Right cardiac atrium (tissue), 5 donors: ENCODE results near the gene PCDH20. TPM values are rescaled to one million over a fixed set of nuclear protein-coding genes. Genes with fewer than 3 reads are reported as not detected.
"Not testable (repeated sequence)": the region's sequence is repeated elsewhere in the genome, so short reads cannot be mapped to it uniquely, and the experiment has no call there.

Source experiments
- ATAC-seq, 2 donors: fragments of 200-7000 bp; cut with Tn5 transposase; one replicate each; pipeline versions ENCODE4 v1.8.0 to v1.9.1; 2020; ENCODE audit warnings: moderate library complexity in 2 of 2, mild to moderate bottlenecking in 1 of 2
- DNase-seq, 3 donors: peaks; one replicate each; pipeline ENCODE4 v3.0.0-alpha.2; 2020
- H3K27ac ChIP-seq: one replicate; pipeline ENCODE4 v1.5.1; 2013; ENCODE audit warnings: mild to moderate bottlenecking, low read length, control low read depth, moderate library complexity
- H3K27me3 ChIP-seq: one replicate; pipeline ENCODE4 v1.6.1; 2013; ENCODE audit not compliant: control insufficient read depth, insufficient read depth
- H3K4me1 ChIP-seq: one replicate; pipeline ENCODE4 v1.6.1; 2013; ENCODE audit warnings: low read length; ENCODE audit not compliant: control insufficient read depth, insufficient read depth
- H3K4me3 ChIP-seq: one replicate; pipeline ENCODE4 v1.5.1; 2013; ENCODE audit warnings: low read length, control low read depth
- H3K9me3 ChIP-seq: one replicate; pipeline ENCODE4 v1.6.1; 2013; ENCODE audit warnings: low read length; ENCODE audit not compliant: control insufficient read depth
- WGBS: extraction: QIAGEN DNeasy Blood & Tissue Kit; methylation state at CpG from one replicate; pipeline ENCODE4 v1.1.7; 2013; 5-methylcytosine and 5-hydroxymethylcytosine counted together
- intact Hi-C, 4 donors: fragments of 100-400 bp; cut with DNase I; formaldehyde crosslinking; loops; one replicate each; pipeline versions ENCODE4 v1.11.0 to v1.14.0; 2022 to 2023
- polyA plus RNA-seq: library from polyadenylated mRNA; stranded (reverse); fragments of 200-250 nt; gene quantifications from one replicate; pipeline ENCODE4 v1.2.3, GENCODE V29; 2013
- total RNA-seq, 4 donors: library from RNA; stranded (reverse); fragmentation: NEBNext Ultra II Directional; extraction: Animal tissue kit (Norgen Biotek cat#: 25700); gene quantifications; one replicate each; pipeline ENCODE4 v1.2.1, GENCODE V29; 2021
- donor health status: healthy with polysubstance abuse.
- donor health status: DM: no; HTN: yes; CAD: no.
- donor health status: DM: no; HTN: no; CAD: no.
- donor health status: DM: no; HTN: yes; CAD: no; lungs with severe emphysema.
- donor health status: DM: yes; HTN: yes; CAD: no.

The PCDH20 gene
- total and polyA plus RNA-seq, 5 donors = 4.5 to 45.3 (median 5.2) TPM

DNA sequence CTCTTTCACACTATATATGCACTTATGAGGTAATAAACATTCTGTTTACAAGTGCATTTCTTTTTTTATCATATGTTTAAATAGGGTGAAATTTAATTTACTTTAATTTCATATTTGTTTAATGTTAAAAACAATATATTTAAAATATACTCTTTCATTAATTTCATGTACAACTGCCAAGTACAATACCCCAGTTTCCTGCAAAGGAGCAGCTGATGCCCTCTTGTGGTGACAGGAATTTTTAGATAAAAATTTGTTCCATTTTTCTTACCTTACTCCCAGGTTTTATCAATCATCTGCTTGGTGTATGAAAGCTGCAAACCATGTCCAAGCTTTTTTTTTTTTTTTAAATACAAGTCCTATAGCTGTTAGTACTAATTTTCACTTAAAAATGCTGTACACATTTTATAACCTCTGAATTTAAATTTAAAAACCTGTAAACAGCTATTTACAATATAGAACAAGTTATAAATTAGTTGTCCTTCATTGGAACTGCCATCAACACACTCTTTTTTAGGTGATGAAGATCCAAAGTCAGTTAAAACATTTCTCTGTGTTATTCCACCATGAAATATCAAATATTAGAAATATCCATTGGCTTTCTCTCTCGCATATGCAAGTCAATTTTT is 4.9 kb downstream of the PCDH20 start:
- H3K27me3 ChIP-seq = no peaks in the 10 kb centered on the region
- no peaks in the 10 kb centered on the region for H3K4me1 ChIP-seq
- no peak overlapping the region for H3K4me3 ChIP-seq
- no peak overlapping the region for H3K27ac ChIP-seq
- H3K9me3 ChIP-seq = no peaks in the 10 kb centered on the region
- 99% methylated on average over 1 of the region's 1 CpG for WGBS
- ATAC-seq = no peak
- intact Hi-C loops = loop anchor here in 1 of 4 donors (10.0 kb wide), 1 partner anchor 756 kb away; no protein-coding TSS in a partner anchor
- no peak for DNase-seq

DNA sequence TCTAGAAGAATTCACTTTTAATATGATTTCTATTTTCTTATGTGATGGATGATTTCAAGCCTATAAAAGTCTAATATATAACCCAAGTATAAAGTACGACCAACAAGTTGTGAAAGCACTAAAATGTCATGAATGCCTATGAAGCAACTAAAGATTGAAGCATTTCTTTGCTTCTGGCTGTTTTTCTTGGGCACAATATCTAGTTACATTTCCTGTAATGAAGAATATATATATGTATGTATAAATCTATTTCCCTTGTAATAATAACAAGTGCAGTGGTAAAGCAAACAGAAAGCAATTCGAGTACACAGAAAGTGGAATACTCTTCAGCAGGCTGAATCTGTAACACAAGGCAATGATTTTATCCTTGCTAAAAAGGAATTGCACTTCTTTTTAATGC is 5.4 kb downstream of the PCDH20 start:
- ATAC-seq (no peak), DNase-seq (no peak)
- no peaks in the 10 kb centered on the region for H3K9me3 ChIP-seq
- no peak overlapping the region for H3K4me3 ChIP-seq
- no peaks in the 10 kb centered on the region for H3K4me1 ChIP-seq
- WGBS = 41% methylated on average over 2 of the region's 2 CpGs
- no peak overlapping the region for H3K27ac ChIP-seq
- H3K27me3 ChIP-seq = no peaks in the 10 kb centered on the region
- intact Hi-C loops = loop anchor here in 1 of 4 donors (10.0 kb wide), 1 partner anchor 755 kb away; no protein-coding TSS in a partner anchor

GRCh38 chr13:61408571-61408970 is 7.1 kb downstream of the PCDH20 start:
- Histone ChIP-seq H3K4me3 (no peak overlapping the region), H3K27me3 (no peaks in the 10 kb centered on the region), H3K4me1 (no peaks in the 10 kb centered on the region), H3K9me3 (no peaks in the 10 kb centered on the region), H3K27ac (no peak overlapping the region)
- DNase-seq = no peak
- intact Hi-C loops = no loop called here
- no peak for ATAC-seq
- WGBS = 0% methylated on average over 1 of the region's 1 CpG

- H3K4me3 ChIP-seq = no peak overlapping the region
- no peaks in the 10 kb centered on the region for H3K27me3 ChIP-seq
- no peaks in the 10 kb centered on the region for H3K9me3 ChIP-seq
- intact Hi-C loops = no loop called here
- no peak overlapping the region for H3K27ac ChIP-seq
- ATAC-seq = peak in 1 of 2 donors; percentile 53
- no peak for DNase-seq
- no peaks in the 10 kb centered on the region for H3K4me1 ChIP-seq
- WGBS = 27% methylated on average over 1 of the region's 1 CpG
These were observed 9.4 kb downstream of the PCDH20 start for GRCh38 chr13:61406275-61406674.

DNA sequence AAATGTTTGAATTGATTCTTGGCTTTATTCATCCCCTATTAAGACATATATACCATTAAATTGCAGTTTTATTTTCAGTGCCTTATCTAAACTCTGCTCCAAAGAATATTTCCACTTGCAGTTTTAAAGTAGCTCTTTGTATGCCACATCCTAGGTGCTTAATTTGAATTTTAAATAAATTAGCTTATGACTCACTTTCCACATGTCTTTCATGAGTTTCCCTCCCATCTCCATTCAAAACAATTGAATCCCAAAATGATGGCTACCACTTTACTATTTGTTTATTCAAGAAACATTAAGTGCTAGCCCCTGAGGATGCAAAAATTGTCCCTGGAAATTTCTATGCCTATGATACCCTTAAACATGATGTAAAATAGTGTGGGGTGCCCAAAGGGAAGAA is 19.5 kb downstream of the PCDH20 start:
- Histone ChIP-seq H3K27ac (no peak overlapping the region), H3K27me3 (no peaks in the 10 kb centered on the region), H3K9me3 (no peaks in the 10 kb centered on the region), H3K4me3 (no peak overlapping the region), H3K4me1 (no peaks in the 10 kb centered on the region)
- ATAC-seq = no peak
- intact Hi-C loops = no loop called here
- no peak for DNase-seq

DNA sequence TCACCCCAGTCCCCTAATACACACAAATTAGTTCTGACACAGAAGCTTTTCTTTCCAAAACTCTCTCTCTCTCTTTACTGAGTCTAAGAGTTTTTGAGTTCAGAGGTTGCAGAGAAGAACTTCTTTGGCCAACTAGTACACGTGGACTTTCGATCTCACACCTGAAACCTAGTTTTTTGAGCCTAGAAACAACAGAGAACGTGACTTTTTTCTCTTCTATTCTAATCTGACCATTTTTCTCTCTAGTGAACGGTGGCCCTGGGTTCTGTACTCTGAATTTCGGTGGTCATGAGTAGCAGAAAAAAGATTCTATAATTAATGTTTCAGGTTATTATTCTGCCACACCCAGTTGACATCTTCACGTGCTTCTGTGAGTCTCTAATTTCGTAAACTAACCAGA is 24.2 kb downstream of the PCDH20 start:
- H3K27ac ChIP-seq = no peak overlapping the region
- intact Hi-C loops = no loop called here

GRCh38 chr13:61387694-61388093 is 28.0 kb downstream of the PCDH20 start:
- no peak overlapping the region for H3K27ac ChIP-seq
- no peak for DNase-seq
- no peak overlapping the region for H3K4me3 ChIP-seq
- H3K27me3 ChIP-seq = no peaks in the 10 kb centered on the region
- intact Hi-C loops = no loop called here
- WGBS = 68% methylated on average over 3 of the region's 3 CpGs
- ATAC-seq = no peak
- H3K9me3 ChIP-seq = no peaks in the 10 kb centered on the region
- H3K4me1 ChIP-seq = no peaks in the 10 kb centered on the region

More for the DNA sequence above, 24.2 kb downstream of the PCDH20 start:
- ATAC-seq = no peak
- H3K9me3 ChIP-seq = no peaks in the 10 kb centered on the region
- WGBS = 76% methylated on average over 7 of the region's 7 CpGs
- DNase-seq = no peak
- no peaks in the 10 kb centered on the region for H3K4me1 ChIP-seq
- H3K27me3 ChIP-seq = no peaks in the 10 kb centered on the region
- H3K4me3 ChIP-seq = no peak overlapping the region

GRCh38 chr13:61383111-61383510 is 32.5 kb downstream of the PCDH20 start:
- H3K27me3 ChIP-seq = no peaks in the 10 kb centered on the region
- no peaks in the 10 kb centered on the region for H3K4me1 ChIP-seq
- DNase-seq (no peak), ATAC-seq (no peak)
- intact Hi-C loops = no loop called here
- H3K4me3 ChIP-seq = no peak overlapping the region
- 81% methylated on average over 2 of the region's 2 CpGs for WGBS
- H3K27ac ChIP-seq = no peak overlapping the region
- H3K9me3 ChIP-seq = no peaks in the 10 kb centered on the region

GRCh38 chr13:61370520-61370919 is 45.1 kb downstream of the PCDH20 start:
- Histone ChIP-seq H3K9me3 (no peaks in the 10 kb centered on the region), H3K4me3 (no peak overlapping the region), H3K4me1 (no peaks in the 10 kb centered on the region), H3K27me3 (no peaks in the 10 kb centered on the region), H3K27ac (no peak overlapping the region)
- ATAC-seq (no peak), DNase-seq (no peak)
- intact Hi-C loops = no loop called here
- 55% methylated on average over 3 of the region's 3 CpGs for WGBS

DNA sequence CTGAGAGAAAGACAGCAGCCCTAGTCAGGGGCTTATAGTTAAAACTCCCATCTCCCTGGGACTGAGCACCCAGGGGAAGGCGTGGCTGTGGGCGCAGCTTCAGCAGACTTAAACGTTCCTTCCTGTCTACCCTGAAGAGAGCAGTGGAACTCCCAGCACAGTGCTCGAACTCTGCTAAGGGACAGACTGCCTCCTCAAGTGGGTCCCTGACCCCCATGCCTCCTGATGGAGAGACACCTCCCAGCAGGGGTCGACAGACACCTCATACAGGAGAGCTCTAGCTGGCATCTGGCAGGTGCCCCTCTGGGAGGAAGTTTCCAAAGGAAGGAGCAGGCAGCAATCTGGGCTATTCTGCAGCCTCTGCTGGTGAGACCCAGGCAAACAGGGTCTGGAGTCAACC is 51.0 kb downstream of the PCDH20 start:
- 85% methylated on average over 5 of the region's 5 CpGs for WGBS
- H3K27me3 ChIP-seq, H3K9me3 ChIP-seq, intact Hi-C loops, ATAC-seq, H3K27ac ChIP-seq, H3K4me3 ChIP-seq, H3K4me1 ChIP-seq: not testable (repeated sequence)
- peak in 1 of 3 donors; percentile 17 for DNase-seq

DNA sequence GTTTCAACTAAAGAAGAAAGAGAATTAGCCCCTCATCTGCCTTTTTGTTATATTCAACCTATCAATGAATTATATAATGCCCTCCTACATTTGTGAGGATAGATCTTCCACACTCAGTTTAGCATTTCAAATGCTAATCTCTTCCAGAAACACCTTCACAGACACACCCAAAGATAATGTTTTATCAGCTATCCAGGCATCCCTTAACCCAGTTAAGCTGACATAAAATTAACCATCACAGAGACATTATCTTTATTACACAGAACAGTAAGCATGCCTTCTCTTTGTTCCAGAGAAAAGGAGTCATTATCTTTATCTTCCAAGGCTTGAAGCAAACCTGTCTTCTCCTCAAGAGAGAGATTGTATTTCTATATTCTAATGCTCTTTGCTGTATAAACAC is 53.1 kb downstream of the PCDH20 start:
- H3K27ac ChIP-seq = no peak overlapping the region
- ATAC-seq (no peak), DNase-seq (no peak)
- H3K9me3 ChIP-seq = no peaks in the 10 kb centered on the region
- H3K4me3 ChIP-seq = no peak overlapping the region
- H3K4me1 ChIP-seq = no peaks in the 10 kb centered on the region
- no peaks in the 10 kb centered on the region for H3K27me3 ChIP-seq
- intact Hi-C loops = no loop called here
